OCI-M1 (cell line): ENCODE measurements around the gene ALPP.
"Not testable (repeated sequence)": the region's sequence is repeated elsewhere in the genome, so short reads cannot be mapped to it uniquely, and the experiment has no call there.

Source experiments
- DNase-seq: peaks from one replicate; lab custom pipeline; 2025; lab: John Stamatoyannopoulos, UW

The ALPP gene

GRCh38 chr2:232363784-232364615 lies 14.6 kb upstream of the ALPP start:
- DNase-seq = peak; percentile 82

- not testable (repeated sequence) for DNase-seq
Measured at GRCh38 chr2:232364806-232365594, 13.6 kb upstream of the ALPP start.

GRCh38 chr2:232365621-232366321 lies 12.8 kb upstream of the ALPP start:
- DNase-seq = peak; percentile 57

GRCh38 chr2:232366461-232366860 lies 12.1 kb upstream of the ALPP start:
- DNase-seq = not testable (repeated sequence)

- no peak for DNase-seq
Measured at GRCh38 chr2:232367016-232367415, 11.5 kb upstream of the ALPP start.

GRCh38 chr2:232367591-232368233 lies 10.8 kb upstream of the ALPP start:
- peak; percentile 14 for DNase-seq

- DNase-seq = no peak
Measured at GRCh38 chr2:232368311-232368731, 10.2 kb upstream of the ALPP start.

- no peak for DNase-seq
Measured at GRCh38 chr2:232369126-232369951, 9.2 kb upstream of the ALPP start.

- DNase-seq = not testable (repeated sequence)
Measured at GRCh38 chr2:232370007-232370406, 8.5 kb upstream of the ALPP start.

GRCh38 chr2:232372231-232373208 lies 6.0 kb upstream of the ALPP start:
- no peak for DNase-seq

GRCh38 chr2:232374356-232374755 lies 4.2 kb upstream of the ALPP start:
- no peak for DNase-seq

- no peak for DNase-seq
Measured at GRCh38 chr2:232375164-232375563, 3.4 kb upstream of the ALPP start.

GRCh38 chr2:232376260-232376659 lies 2.3 kb upstream of the ALPP start:
- no peak for DNase-seq

GRCh38 chr2:232376713-232377112 lies 1.8 kb upstream of the ALPP start:
- no peak for DNase-seq

GRCh38 chr2:232377319-232377718 lies 1.2 kb upstream of the ALPP start:
- no peak for DNase-seq

GRCh38 chr2:232377841-232378734 lies 463 bp upstream of the ALPP start:
- no peak for DNase-seq

- not testable (repeated sequence) for DNase-seq
Measured at GRCh38 chr2:232379610-232380590, 1.3 kb downstream of the ALPP start.
